IPS-18a (cell line): ENCODE measurements around the gene TMEM26.

ENCODE experiments used
- H3K27ac ChIP-seq: one replicate; pipeline ENCODE4 v1.5.1; 2013; ENCODE audit warnings: low read length
- H3K27me3 ChIP-seq: one replicate; pipeline ENCODE4 v1.6.1; 2013; ENCODE audit warnings: mild to moderate bottlenecking, low read length; ENCODE audit not compliant: control insufficient read depth, insufficient read depth
- H3K36me3 ChIP-seq: one replicate; pipeline ENCODE4 v1.6.1; 2013; ENCODE audit warnings: low read depth, low read length; ENCODE audit not compliant: control insufficient read depth
- H3K4me1 ChIP-seq: one replicate; pipeline ENCODE4 v1.6.1; 2013; ENCODE audit warnings: low read depth, low read length; ENCODE audit not compliant: control insufficient read depth
- H3K4me3 ChIP-seq: one replicate; pipeline ENCODE4 v1.5.1; 2013; ENCODE audit warnings: low read length
- H3K9ac ChIP-seq: one replicate; pipeline ENCODE4 v1.6.1; 2013; ENCODE audit warnings: mild to moderate bottlenecking, low read length, moderate library complexity
- H3K9me3 ChIP-seq: one replicate; pipeline ENCODE4 v1.6.1; 2013; ENCODE audit warnings: low read depth, low read length; ENCODE audit not compliant: control insufficient read depth

The TMEM26 gene

DNA sequence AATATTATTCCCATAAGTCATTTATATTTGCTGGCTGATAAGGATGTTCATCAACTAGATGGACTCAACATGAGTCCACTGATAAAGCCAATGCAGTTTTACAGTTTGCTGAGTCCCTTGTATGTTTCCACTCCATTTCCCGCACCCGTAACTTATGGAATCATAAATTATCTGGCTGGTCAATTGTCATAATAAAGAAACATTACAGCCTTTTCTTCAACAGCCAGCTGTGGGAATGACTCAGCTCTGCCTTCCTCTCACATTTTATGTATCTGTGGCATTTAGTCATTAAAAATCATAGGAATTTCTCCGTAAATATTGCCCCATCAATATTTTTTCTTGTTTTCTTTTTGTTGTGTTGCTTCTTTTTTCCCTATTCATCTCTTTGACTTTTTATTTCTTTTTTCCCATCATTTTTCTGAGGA is 22.3 kb upstream of the TMEM26 start:
- Histone ChIP-seq H3K36me3 (no peaks in the 10 kb centered on the region), H3K4me1 (peaks cover under 1% of the 10 kb centered on the region), H3K4me3 (no peak overlapping the region), H3K27ac (no peak overlapping the region), H3K9ac (no peak overlapping the region), H3K27me3 (no peaks in the 10 kb centered on the region), H3K9me3 (no peaks in the 10 kb centered on the region)

DNA sequence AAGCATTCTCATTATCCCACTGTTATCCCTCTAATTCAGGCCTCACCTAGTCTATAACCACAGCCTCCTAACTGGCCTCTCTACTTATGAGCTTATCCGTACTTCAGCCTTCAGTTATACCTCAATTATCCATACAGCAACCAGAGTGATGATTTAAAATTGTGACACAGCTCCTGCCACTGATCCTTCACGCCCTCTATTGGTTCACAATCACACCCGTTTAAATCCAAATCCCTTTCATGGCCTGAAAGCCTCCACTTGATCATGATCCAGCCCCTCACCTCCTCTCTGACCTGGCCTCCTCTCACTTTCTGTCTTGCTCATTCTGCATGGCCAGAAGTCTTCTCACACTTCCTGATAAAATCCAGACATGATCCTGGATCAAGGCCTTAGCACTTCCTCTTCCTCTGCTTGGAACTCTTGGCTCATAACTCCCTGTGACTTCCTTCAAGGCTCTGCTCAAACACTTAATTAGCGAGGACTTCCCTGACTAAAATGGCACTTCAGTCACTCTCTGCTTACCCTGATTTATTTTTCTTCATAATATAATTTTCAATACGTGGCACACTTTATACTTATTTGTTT is 19.0 kb upstream of the TMEM26 start:
- Histone ChIP-seq H3K9me3 (no peaks in the 10 kb centered on the region), H3K4me3 (no peak overlapping the region), H3K4me1 (no peaks in the 10 kb centered on the region)

GRCh38 chr10:61471491-61471890 is 18.3 kb upstream of the TMEM26 start:
- H3K9me3 ChIP-seq, result no peaks in the 10 kb centered on the region
- H3K27ac ChIP-seq, result no peak overlapping the region
- no peaks in the 10 kb centered on the region for H3K27me3 ChIP-seq
- no peaks in the 10 kb centered on the region for H3K4me1 ChIP-seq
- no peak overlapping the region for H3K9ac ChIP-seq
- H3K36me3 ChIP-seq, result no peaks in the 10 kb centered on the region
- H3K4me3 ChIP-seq, result no peak overlapping the region

More for the DNA sequence above, 19.0 kb upstream of the TMEM26 start:
- Histone ChIP-seq H3K9ac (no peak overlapping the region), H3K36me3 (no peaks in the 10 kb centered on the region), H3K27me3 (no peaks in the 10 kb centered on the region), H3K27ac (no peak overlapping the region)

DNA sequence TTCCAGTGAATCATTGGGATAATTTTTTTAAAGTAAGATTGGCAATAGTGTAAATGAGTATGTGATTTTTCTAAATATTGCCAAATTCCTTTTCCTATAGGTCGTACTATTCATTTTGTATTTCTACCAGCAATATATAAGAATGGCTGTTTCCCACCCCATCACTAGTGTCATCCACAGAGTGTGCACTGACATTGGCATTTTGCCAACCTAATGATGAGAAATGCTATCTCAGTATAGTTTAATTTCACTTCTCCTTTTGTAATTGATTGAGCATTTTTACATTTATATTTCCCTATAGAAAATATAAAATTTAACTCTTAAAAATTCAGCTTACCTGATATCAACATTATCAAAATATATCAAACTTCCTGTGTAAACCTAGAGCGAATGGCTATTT is 17.6 kb upstream of the TMEM26 start:
- no peak overlapping the region for H3K9ac ChIP-seq
- H3K36me3 ChIP-seq, result no peaks in the 10 kb centered on the region
- H3K4me1 ChIP-seq, result no peaks in the 10 kb centered on the region
- no peaks in the 10 kb centered on the region for H3K27me3 ChIP-seq
- no peaks in the 10 kb centered on the region for H3K9me3 ChIP-seq
- H3K27ac ChIP-seq, result no peak overlapping the region
- H3K4me3 ChIP-seq, result no peak overlapping the region

DNA sequence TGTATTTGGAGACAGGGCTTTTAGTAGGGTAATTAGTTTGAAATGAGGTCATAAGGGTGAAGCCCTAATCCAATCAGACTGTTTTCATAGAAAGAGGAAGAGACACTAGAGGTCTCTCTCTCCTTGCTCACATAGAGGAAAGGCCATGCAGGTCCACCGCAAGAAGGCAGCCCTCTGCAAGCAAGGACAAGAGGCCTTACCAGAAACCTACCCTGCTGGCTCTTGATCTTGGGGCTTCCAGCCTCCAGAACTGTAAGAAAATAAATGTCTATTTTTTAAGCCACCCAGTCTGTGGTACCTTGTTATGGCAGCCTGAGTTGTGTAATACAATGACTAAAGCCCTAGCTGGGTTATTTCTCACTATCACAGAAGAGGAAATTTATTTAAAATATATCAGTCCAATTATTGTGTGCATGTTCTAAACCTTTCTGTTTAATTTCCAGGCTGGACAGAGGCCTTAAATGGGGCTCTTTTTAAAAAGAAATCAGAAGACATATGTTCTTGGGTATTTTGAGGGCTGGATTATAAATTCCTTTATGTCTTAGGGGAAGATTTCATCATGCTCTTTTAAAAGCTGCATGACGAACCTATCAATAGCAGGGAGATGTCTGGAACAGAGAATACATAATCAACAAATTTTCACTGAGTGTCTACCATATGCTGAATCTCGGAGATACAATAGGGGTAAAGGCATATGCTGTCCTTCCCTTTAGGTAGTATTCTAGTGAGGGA is 12.9 kb upstream of the TMEM26 start:
- H3K4me1 ChIP-seq, result no peaks in the 10 kb centered on the region
- H3K4me3 ChIP-seq, result no peak overlapping the region
- H3K27me3 ChIP-seq, result no peaks in the 10 kb centered on the region
- H3K36me3 ChIP-seq, result no peaks in the 10 kb centered on the region
- H3K27ac ChIP-seq, result no peak overlapping the region
- H3K9ac ChIP-seq, result no peak overlapping the region
- H3K9me3 ChIP-seq, result no peaks in the 10 kb centered on the region

DNA sequence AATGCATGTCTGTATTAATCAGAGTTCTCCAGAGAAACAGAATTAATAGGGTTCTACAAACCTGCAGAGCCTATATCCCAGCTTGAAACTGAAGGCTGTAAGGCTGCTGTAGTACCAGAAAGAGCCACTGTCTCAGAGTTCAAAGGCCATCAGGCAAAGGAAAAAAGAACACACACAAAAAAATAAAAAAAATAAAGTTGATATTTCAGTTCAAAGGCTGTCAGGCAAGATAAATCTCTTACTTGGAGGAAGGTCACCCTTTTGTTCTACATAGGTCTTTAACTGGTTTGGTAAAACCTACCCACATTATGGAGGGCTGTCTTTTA is 12.0 kb upstream of the TMEM26 start:
- Histone ChIP-seq H3K27ac (no peak overlapping the region), H3K9ac (no peak overlapping the region), H3K4me3 (no peak overlapping the region), H3K36me3 (no peaks in the 10 kb centered on the region), H3K9me3 (no peaks in the 10 kb centered on the region), H3K27me3 (no peaks in the 10 kb centered on the region), H3K4me1 (no peaks in the 10 kb centered on the region)

DNA sequence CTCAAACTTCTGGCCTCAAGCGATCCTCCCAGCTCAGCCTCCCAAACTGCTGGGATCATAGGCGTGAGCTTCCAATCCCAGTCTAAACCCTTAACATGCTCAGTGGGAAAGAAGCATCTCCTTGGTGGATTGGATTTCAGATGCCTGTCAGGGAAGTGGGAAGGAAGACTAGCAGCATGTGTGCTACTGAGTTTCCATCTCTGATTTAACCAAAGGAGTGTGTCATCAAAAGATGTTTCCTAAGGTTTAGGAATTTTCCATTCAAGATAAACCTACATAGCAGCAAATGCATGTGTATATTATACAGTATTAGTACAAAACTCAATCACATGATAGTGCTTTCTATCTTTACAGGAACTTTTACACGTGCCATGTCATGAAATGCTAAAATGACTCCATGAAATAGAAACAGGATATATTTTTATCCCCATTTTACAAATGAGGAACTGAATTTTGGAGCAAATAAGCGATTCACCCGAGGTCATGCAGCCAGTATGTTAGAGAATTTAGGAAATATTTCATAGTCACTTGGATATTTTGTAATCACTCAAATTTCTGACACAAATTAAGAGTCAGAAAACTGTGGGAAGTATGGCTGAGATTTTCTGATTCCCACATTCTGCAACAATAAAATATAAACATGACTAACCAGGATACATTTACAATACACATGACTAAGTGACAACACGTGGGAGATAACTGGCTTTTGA is 11.4 kb upstream of the TMEM26 start:
- Histone ChIP-seq H3K27me3 (no peaks in the 10 kb centered on the region), H3K4me3 (no peak overlapping the region), H3K4me1 (no peaks in the 10 kb centered on the region), H3K9me3 (no peaks in the 10 kb centered on the region), H3K36me3 (no peaks in the 10 kb centered on the region), H3K9ac (no peak overlapping the region), H3K27ac (no peak overlapping the region)

- Histone ChIP-seq H3K4me3 (no peak overlapping the region), H3K9me3 (no peaks in the 10 kb centered on the region), H3K4me1 (no peaks in the 10 kb centered on the region), H3K27me3 (no peaks in the 10 kb centered on the region), H3K9ac (no peak overlapping the region), H3K36me3 (no peaks in the 10 kb centered on the region), H3K27ac (no peak overlapping the region)
Observed at GRCh38 chr10:61463035-61463909, 10.1 kb upstream of the TMEM26 start.

DNA sequence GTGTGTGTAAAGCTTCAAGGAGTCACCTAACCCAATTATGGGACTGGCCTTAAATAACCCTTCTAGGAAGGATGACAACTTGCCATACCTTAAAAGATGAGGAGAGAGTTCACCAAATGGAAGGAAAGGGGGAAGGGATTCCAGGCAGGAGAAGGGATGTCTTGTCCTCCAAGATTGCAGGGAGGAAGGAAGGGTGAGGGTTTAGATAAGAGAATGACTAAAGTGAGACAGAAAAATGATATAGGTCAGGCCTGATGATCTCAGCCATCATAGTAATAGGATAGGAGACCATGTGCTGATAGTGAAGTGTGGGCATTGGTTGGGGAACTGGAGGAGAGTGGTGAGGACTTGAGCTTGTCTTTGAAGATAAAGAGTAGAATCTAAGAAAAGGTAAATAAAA is 7.7 kb upstream of the TMEM26 start:
- Histone ChIP-seq H3K27me3 (no peaks in the 10 kb centered on the region), H3K9me3 (no peaks in the 10 kb centered on the region), H3K4me1 (no peaks in the 10 kb centered on the region), H3K27ac (no peak overlapping the region), H3K9ac (no peak overlapping the region), H3K4me3 (no peak overlapping the region), H3K36me3 (no peaks in the 10 kb centered on the region)

DNA sequence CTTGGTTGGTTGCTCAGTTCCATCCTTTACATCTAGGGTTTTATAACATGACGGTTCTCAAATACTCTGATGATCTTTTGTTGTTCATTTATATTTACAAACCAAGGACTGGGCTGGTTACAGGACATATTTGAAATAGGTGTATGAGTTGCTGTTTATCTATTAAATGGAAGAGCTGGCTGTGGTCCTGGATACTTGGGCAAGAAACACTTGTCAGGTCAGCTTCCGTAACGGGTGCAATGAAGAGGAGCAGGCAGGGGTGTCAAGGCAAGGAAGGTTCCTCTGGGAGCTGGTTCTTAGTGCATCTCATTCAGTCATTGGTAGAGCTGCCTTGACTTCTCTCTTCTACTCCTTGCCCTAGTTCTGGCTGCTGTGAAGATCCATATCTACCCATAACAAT is 4.8 kb upstream of the TMEM26 start:
- no peaks in the 10 kb centered on the region for H3K36me3 ChIP-seq
- no peaks in the 10 kb centered on the region for H3K9me3 ChIP-seq
- peaks cover 23% of the 10 kb centered on the region for H3K27me3 ChIP-seq
- no peak overlapping the region for H3K27ac ChIP-seq
- H3K4me1 ChIP-seq, result peaks cover 3% of the 10 kb centered on the region
- H3K4me3 ChIP-seq, result no peak overlapping the region
- H3K9ac ChIP-seq, result no peak overlapping the region

GRCh38 chr10:61456095-61456789 is 3.1 kb upstream of the TMEM26 start:
- Histone ChIP-seq H3K4me1 (peaks cover 8% of the 10 kb centered on the region), H3K36me3 (no peaks in the 10 kb centered on the region), H3K9me3 (no peaks in the 10 kb centered on the region), H3K27me3 (peaks cover 41% of the 10 kb centered on the region), H3K27ac (no peak overlapping the region), H3K9ac (no peak overlapping the region), H3K4me3 (no peak overlapping the region)
